HUDEP-2 (cell line): ENCODE measurements around the gene HSPA1B.
A peak's percentile ranks its signal among the peaks of the same experiment; 100 is the strongest.
"Not testable (repeated sequence)": the region's sequence is repeated elsewhere in the genome, so short reads cannot be mapped to it uniquely, and the experiment has no call there.

Source experiments
- DNase-seq, 76 experiments: peaks; one replicate each; lab custom pipeline; 2025; ENCODE audit not compliant: unreplicated experiment in 76 of 76; lab: John Stamatoyannopoulos, UW

HSPA1B gene

GRCh38 chr6:31796993-31797385, 30.5 kb upstream of the HSPA1B start:
- no peak for DNase-seq

GRCh38 chr6:31797588-31797987, 29.9 kb upstream of the HSPA1B start:
- DNase-seq: no peak

GRCh38 chr6:31799781-31800180, 27.8 kb upstream of the HSPA1B start:
- no peak for DNase-seq

DNA sequence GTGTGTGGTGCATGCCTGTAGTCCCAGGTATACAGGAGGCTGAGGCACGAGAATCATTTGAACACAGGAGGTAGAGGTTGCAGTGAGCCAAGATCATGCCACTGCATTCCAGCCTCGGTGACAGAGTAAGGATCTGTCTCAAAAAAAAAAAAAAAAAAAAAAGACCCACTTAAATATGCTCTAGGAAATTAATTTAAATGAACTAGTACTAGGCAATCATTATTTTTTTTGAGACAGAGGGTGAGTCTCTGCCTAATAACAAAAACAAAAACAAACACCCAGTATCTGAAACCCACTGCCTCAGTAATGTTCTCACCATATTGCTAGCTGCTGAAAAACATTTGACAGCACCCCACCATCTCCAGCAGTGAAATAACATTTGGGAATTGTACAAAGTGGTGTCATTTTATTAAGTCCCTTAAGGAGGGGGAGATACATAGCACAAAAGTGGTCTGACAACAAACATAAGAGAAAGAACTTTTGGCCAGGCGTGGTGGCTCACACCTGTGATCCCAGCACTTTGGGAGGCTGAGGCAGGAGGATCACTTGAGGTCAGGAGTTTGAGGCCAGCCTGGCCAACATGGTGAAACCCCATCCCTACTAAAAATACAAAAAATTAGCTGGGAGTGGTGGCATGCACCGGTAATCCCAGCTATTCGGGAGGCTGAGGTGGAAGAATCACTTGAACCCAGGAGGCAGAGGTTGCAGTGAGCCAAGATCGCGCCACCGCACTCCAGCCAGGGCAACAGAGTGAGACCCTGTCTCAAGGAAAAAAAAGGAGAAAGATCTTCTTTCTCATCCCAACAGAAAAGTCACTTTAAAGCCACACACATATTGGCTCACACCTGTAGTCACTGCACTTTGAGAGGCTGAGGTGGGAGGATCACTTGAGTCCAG, 26.3 kb upstream of the HSPA1B start:
- DNase-seq: not testable (repeated sequence)

DNA sequence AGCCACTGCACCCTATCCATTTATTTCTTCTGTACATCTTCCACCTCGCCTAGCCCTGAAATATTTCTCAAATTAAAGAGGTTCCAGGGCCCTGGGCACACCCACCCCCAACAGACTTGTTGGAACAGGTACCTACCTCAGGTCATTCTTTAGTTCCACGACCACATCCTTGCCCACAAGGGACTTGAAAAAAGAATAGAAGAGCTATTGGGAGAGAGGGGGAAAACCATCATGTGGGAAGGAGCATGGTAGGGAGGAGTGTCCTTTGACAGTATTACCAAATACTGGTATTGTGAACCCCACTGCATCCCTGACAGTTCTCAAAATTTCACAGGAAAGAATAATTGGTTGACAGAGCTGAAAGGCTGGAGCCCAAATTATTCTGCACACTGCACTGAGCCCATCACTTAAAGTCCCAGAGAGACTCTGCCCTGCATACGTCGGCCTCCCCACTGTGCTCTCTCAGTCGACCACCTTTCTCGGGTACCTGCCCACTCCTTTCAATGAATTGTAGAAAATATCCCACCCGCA, 21.5 kb upstream of the HSPA1B start:
- DNase-seq: peak in 2 of 76 experiments; percentile 37 to 40

DNA sequence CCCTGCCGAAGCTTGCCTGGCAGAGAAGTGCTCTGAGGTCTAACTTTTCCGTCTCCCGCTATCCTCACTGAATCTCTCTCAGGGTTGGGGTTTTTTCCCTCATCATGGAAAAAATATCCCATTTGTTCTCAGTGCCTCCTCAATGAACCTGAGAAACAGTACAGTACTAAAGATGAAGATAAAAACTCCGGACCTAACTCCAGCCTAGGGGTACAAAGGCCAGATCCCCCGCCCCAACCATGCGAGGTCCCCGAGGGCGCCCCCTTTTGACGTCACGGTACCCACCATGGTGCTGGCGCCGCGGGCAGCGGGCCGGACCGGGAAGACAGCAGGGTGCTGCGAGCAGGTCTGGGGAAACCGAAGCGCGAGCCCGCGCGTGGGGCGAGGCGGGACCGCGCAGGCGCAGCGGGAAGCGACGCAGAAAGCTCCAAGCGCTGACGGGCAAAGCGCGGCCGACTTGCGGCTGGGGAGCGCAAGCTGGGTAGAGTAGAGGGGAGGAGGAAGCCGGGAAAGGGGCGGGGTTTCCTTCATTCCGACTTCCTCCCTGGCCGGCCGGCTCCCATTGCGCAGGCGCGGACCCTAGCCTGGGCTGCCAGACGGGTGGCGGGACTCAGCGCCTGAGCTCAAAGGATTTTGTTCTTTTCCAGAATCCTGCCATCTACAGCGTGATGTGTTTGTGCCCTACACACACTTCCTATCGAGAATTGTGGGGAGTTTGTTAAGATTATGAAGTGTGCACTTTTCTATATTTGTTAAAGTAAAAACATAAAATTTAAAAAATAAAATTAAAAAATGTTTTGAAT, 20.9 kb upstream of the HSPA1B start, which contains the start of gene LSM2:
Gene LSM2 (minus strand): TSS at position 497 of the 803 bp plus-strand sequence. CDS start 209 bp downstream, at position 288.
- DNase-seq: peak in 73 of 76 experiments; percentile 84 to 99 (median 97)

GRCh38 chr6:31808599-31808998, 18.9 kb upstream of the HSPA1B start:
- DNase-seq: not testable (repeated sequence)

DNA sequence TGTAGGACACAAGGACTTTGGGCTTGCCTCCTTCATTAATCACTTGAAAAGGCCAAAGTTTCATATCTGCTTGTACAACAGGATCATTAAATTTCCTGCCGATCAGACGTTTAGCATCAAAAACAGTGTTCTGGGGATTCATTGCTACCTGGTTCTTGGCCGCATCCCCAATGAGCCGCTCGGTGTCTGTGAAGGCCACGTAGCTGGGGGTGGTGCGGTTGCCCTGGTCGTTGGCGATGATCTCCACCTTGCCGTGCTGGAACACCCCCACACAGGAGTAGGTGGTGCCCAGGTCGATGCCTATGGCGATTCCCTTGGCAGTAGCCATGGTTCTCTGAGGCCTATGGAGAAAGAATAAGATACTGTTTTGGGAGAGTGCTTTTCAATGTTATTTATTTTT, 15.9 kb upstream of the HSPA1B start:
- DNase-seq: no peak

- no peak for DNase-seq
Measured at GRCh38 chr6:31813465-31813849, 14.1 kb upstream of the HSPA1B start.

GRCh38 chr6:31814677-31815024, 12.9 kb upstream of the HSPA1B start:
- peak in 70 of 76 experiments; percentile 36 to 89 (median 73) for DNase-seq

DNA sequence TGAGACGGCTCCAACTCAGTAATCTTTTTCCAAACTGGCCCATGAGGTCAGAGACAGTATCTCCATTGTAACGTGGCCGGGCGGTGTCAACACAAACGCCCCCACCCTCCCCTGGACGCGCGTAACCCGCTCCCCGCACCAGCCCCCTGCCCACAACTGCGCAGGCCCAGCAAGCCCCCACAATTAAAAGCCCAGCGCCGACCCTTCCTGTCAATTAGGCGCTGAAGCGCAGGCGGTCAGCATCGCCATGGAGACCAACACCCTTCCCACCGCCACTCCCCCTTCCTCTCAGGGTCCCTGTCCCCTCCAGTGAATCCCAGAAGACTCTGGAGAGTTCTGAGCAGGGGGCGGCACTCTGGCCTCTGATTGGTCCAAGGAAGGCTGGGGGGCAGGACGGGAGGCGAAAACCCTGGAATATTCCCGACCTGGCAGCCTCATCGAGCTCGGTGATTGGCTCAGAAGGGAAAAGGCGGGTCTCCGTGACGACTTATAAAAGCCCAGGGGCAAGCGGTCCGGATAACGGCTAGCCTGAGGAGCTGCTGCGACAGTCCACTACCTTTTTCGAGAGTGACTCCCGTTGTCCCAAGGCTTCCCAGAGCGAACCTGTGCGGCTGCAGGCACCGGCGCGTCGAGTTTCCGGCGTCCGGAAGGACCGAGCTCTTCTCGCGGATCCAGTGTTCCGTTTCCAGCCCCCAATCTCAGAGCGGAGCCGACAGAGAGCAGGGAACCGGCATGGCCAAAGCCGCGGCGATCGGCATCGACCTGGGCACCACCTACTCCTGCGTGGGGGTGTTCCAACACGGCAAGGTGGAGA, 12.3 kb upstream of the HSPA1B start, which contains the start of the genes HSPA1A and HSPA1L:
Gene HSPA1A (plus strand): TSS at position 519 of the 814 bp plus-strand sequence. CDS start 214 bp downstream, at position 733.
Gene HSPA1L (minus strand): TSS at position 259 of the 814 bp plus-strand sequence. CDS start 3,311 bp downstream, outside the sequence.
- DNase-seq: peak in 63 of 76 experiments; percentile 37 to 92 (median 82)

DNA sequence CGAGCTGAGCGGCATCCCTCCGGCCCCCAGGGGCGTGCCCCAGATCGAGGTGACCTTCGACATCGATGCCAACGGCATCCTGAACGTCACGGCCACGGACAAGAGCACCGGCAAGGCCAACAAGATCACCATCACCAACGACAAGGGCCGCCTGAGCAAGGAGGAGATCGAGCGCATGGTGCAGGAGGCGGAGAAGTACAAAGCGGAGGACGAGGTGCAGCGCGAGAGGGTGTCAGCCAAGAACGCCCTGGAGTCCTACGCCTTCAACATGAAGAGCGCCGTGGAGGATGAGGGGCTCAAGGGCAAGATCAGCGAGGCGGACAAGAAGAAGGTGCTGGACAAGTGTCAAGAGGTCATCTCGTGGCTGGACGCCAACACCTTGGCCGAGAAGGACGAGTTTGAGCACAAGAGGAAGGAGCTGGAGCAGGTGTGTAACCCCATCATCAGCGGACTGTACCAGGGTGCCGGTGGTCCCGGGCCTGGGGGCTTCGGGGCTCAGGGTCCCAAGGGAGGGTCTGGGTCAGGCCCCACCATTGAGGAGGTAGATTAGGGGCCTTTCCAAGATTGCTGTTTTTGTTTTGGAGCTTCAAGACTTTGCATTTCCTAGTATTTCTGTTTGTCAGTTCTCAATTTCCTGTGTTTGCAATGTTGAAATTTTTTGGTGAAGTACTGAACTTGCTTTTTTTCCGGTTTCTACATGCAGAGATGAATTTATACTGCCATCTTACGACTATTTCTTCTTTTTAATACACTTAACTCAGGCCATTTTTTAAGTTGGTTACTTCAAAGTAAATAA, 10.2 kb upstream of the HSPA1B start:
- DNase-seq: not testable (repeated sequence)

GRCh38 chr6:31817929-31818511, 9.5 kb upstream of the HSPA1B start:
- DNase-seq: not testable (repeated sequence)

DNA sequence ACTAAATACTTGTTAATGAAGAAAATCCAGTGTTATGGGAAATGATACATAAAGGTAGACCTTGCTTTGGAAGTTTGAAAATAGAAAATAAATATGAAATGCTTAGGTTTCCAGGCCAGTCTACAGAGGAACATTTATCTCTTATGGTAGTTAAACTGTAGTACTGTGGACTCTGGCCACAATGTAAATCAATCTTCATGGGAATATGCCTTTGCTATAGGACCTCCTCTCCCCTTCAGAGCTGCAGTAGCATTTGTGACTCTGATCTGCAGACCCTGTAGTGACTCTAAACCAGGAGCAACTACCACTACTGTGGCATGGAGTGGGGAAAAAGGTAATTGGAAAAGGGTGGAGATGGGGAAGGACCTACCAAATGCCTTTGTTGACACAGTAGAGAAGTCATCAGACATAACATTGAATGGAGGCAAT, 7.7 kb upstream of the HSPA1B start:
- no peak for DNase-seq

GRCh38 chr6:31820399-31820798, 7.1 kb upstream of the HSPA1B start:
- not testable (repeated sequence) for DNase-seq

- peak in 51 of 76 experiments; percentile 40 to 81 (median 67) for DNase-seq
Measured at GRCh38 chr6:31821301-31822035, 6.1 kb upstream of the HSPA1B start.

GRCh38 chr6:31822036-31822821, 5.3 kb upstream of the HSPA1B start:
- peak in 74 of 76 experiments; percentile 61 to 96 (median 87) for DNase-seq
